ENCODE measurements around the gene TRIM14.

Gene TRIM14

GRCh38 chr9:98057138-98057799, 61.8 kb downstream of the TRIM14 start:
- peak overlapping the region; percentile 68 for H3K27ac ChIP-seq
- no peaks in the 10 kb centered on the region for H3K4me1 ChIP-seq
- no peaks in the 10 kb centered on the region for H3K9me3 ChIP-seq (ENCODE audit: control insufficient read depth, low read length)

GRCh38 chr9:98056269-98057137, 62.5 kb downstream of the TRIM14 start, which contains the start of gene NANS:
TSS of gene NANS (plus strand) at chr9:98056732. CDS start at chr9:98056809, 77 bp downstream.
- H3K9me3 ChIP-seq (ENCODE audit: control insufficient read depth, low read length): no peaks in the 10 kb centered on the region
- H2AFZ ChIP-seq: peak within 1 kb of the TSS; percentile 86
- H3K9ac ChIP-seq: no peak within 1 kb of the TSS
- H3K4me1 ChIP-seq: no peaks in the 10 kb centered on the region
- H3K27me3 ChIP-seq (ENCODE audit: control insufficient read depth, insufficient read depth, low read length): no peaks in the 10 kb centered on the region
- peak within 1 kb of the TSS; percentile 68 for H3K4me2 ChIP-seq (ENCODE audit: low read length)
- H3K4me3 ChIP-seq (ENCODE audit: low read depth, low read length): peak within 1 kb of the TSS; percentile 57
- H3K79me2 ChIP-seq: no peaks in the 10 kb centered on the region
- H3K27ac ChIP-seq: peak within 1 kb of the TSS; percentile 68
- H3K36me3 ChIP-seq (ENCODE audit: control insufficient read depth, insufficient read depth, low read length): no peaks in the 10 kb centered on the region
- no peak for TF ChIP-seq CTCF (IDR thresholded peaks at IDR 0.05)

More at GRCh38 chr9:98057138-98057799, 61.8 kb downstream of the TRIM14 start:
- H3K27me3 ChIP-seq (ENCODE audit: control insufficient read depth, insufficient read depth, low read length): no peaks in the 10 kb centered on the region
- H3K4me2 ChIP-seq (ENCODE audit: low read length): peak overlapping the region; percentile 68
- peak overlapping the region; percentile 76 for H2AFZ ChIP-seq
- H3K36me3 ChIP-seq (ENCODE audit: control insufficient read depth, insufficient read depth, low read length): no peaks in the 10 kb centered on the region
- H3K79me2 ChIP-seq: no peaks in the 10 kb centered on the region
- H3K4me3 ChIP-seq (ENCODE audit: low read depth, low read length): peak overlapping the region; percentile 57
- no peak overlapping the region for H3K9ac ChIP-seq
- no peak for TF ChIP-seq CTCF (IDR thresholded peaks at IDR 0.05)

GRCh38 chr9:98054376-98054951, 64.6 kb downstream of the TRIM14 start:
- H3K27me3 ChIP-seq (ENCODE audit: control insufficient read depth, insufficient read depth, low read length): no peaks in the 10 kb centered on the region
- no peak overlapping the region for H3K4me3 ChIP-seq (ENCODE audit: low read depth, low read length)
- TF ChIP-seq CTCF (IDR thresholded peaks at IDR 0.05): no peak
- H3K36me3 ChIP-seq (ENCODE audit: control insufficient read depth, insufficient read depth, low read length): no peaks in the 10 kb centered on the region
- no peaks in the 10 kb centered on the region for H3K9me3 ChIP-seq (ENCODE audit: control insufficient read depth, low read length)
- H2AFZ ChIP-seq: no peak overlapping the region
- H3K79me2 ChIP-seq: no peaks in the 10 kb centered on the region
- no peak overlapping the region for H3K9ac ChIP-seq
- H3K27ac ChIP-seq: no peak overlapping the region
- H3K4me1 ChIP-seq: no peaks in the 10 kb centered on the region
- H3K4me2 ChIP-seq (ENCODE audit: low read length): no peak overlapping the region

GRCh38 chr9:98050351-98050750, 68.7 kb downstream of the TRIM14 start:
- TF ChIP-seq CTCF (IDR thresholded peaks at IDR 0.05): no peak
- no peak overlapping the region for H3K9ac ChIP-seq
- no peak overlapping the region for H3K4me3 ChIP-seq (ENCODE audit: low read depth, low read length)
- H3K79me2 ChIP-seq: no peaks in the 10 kb centered on the region
- H3K9me3 ChIP-seq (ENCODE audit: control insufficient read depth, low read length): no peaks in the 10 kb centered on the region
- H3K27ac ChIP-seq: no peak overlapping the region
- no peaks in the 10 kb centered on the region for H3K36me3 ChIP-seq (ENCODE audit: control insufficient read depth, insufficient read depth, low read length)
- H3K4me2 ChIP-seq (ENCODE audit: low read length): no peak overlapping the region
- H2AFZ ChIP-seq: no peak overlapping the region
- H3K4me1 ChIP-seq: no peaks in the 10 kb centered on the region
- H3K27me3 ChIP-seq (ENCODE audit: control insufficient read depth, insufficient read depth, low read length): no peaks in the 10 kb centered on the region

Measured in parathyroid adenoma (tissue), 2 donors.